ENCODE data around the gene TFF3. TPM values are rescaled to one million over a fixed set of nuclear protein-coding genes. Genes with fewer than 3 reads are reported as not detected.

The TFF3 gene
- total and polyA plus RNA-seq, 2 experiments from 2014 or later, result 1.2 to 3.3 TPM

- TF ChIP-seq ZNF462 (CRISPR knock-in tag; IDR thresholded peaks at IDR 0.05), result no peak
- TF ChIP-seq EZH2 (IDR thresholded peaks at IDR 0.05; ENCODE audit: low read depth, unreplicated experiment), result no peak
These were observed 48.1 kb downstream of the TFF3 start (continued) for GRCh38 chr21:42266971-42267556.

- Histone ChIP-seq H3K36me3 (ENCODE audit: insufficient read depth) (no peaks in the 10 kb centered on the region), H2AFZ (no peak overlapping the region), H3K27ac (ENCODE audit: low read depth) (no peak overlapping the region), H3F3A (replicated peaks; ENCODE audit: low read depth) (no peaks in the 10 kb centered on the region), H3K79me2 (replicated peaks; ENCODE audit: insufficient read depth) (no peaks in the 10 kb centered on the region), H3K27me3 (ENCODE audit: insufficient read depth) (no peaks in the 10 kb centered on the region), H3K9me2 (ENCODE audit: insufficient read depth) (no peaks in the 10 kb centered on the region), H4K20me1 (replicated peaks; ENCODE audit: insufficient read depth) (no peaks in the 10 kb centered on the region), H3K4me1 (ENCODE audit: insufficient read depth) (no peaks in the 10 kb centered on the region), H3K4me2 (no peak overlapping the region), H3K4me3 (no peak overlapping the region)
- Mint-ChIP-seq H3K36me3 (ENCODE audit: low read depth) (no peaks in the 10 kb centered on the region; the same call in 2 of the 3 replicates), H3K9me3 (no peaks in the 10 kb centered on the region), H3K4me1 (peaks cover 21% of the 10 kb centered on the region), H3K4me3 (no peak overlapping the region), H3K27me3 (ENCODE audit: insufficient read depth, low read depth, poor library complexity) (peaks cover 9% of the 10 kb centered on the region), H3K27ac (no peak overlapping the region)
- ATAC-seq (no peak), DNase-seq (ENCODE audit: low spot score) (no peak)
- TF ChIP-seq ZNF114 (CRISPR knock-in tag; IDR thresholded peaks at IDR 0.05) (no peak), STAT1 (IDR thresholded peaks at IDR 0.05; ENCODE audit: unreplicated experiment) (no peak), REST (IDR thresholded peaks at IDR 0.05; ENCODE audit: unreplicated experiment) (no peak), POLR2AphosphoS5 (IDR thresholded peaks at IDR 0.05; ENCODE audit: low read depth) (no peak), JUNB (IDR thresholded peaks at IDR 0.05; ENCODE audit: unreplicated experiment) (no peak)
These were observed 49.9 kb downstream of the TFF3 start for GRCh38 chr21:42265231-42265812.

Measured in GM23338 (cell line).